Naive thymus-derived CD8-positive, alpha-beta T cell (primary cell): Measurements from ENCODE around the gene TBC1D8. TPM values are rescaled to one million over a fixed set of nuclear protein-coding genes. Genes with fewer than 3 reads are reported as not detected.
A peak's percentile ranks its signal among the peaks of the same experiment; 100 is the strongest.

ENCODE experiments used
- ATAC-seq, 2 donors: fragments of 150-1000 bp; cut with Tn5 transposase in 1 of 2; sonication (Bioruptor Pico), chemical (Tn5 transposase) in 1 of 2; 1 replicate in 1 of 2; 2 replicates in 1 of 2; pipeline ENCODE4 v1.10.0; 2021; ENCODE audit warnings: mild to moderate bottlenecking in 2 of 2, moderate library complexity in 2 of 2
- POLR2A ChIA-PET: fragments of 350-600 bp; sonication (Branson Sonifier 250); formaldehyde crosslinking; loops from one replicate; lab custom pipeline; 2021; ENCODE audit warnings: antibody characterized with exemption; lab: Charles Lee
- DNase-seq, 10 donors: peaks; one replicate each; pipeline versions ENCODE4 v3.0.0 to v3.0.0-alpha.2; 2020 to 2022
- H3K27ac Mint-ChIP-seq, 10 donors: one replicate each; pipeline ENCODE4 v1.8.0; 2020 to 2022; ENCODE audit warnings: mild to moderate bottlenecking in 10 of 10, mixed read lengths in 10 of 10, moderate library complexity in 4 of 10, inconsistent platforms in 1 of 10
- H3K27me3 Mint-ChIP-seq, 5 donors: one replicate each; pipeline ENCODE4 v1.8.0; 2021 to 2022; ENCODE audit warnings: mixed read lengths in 5 of 5
- H3K36me3 Mint-ChIP-seq, 3 donors: one replicate each; pipeline ENCODE4 v1.8.0; 2020 to 2022; ENCODE audit warnings: mixed read lengths in 3 of 3, mild to moderate bottlenecking in 2 of 3, inconsistent platforms in 1 of 3
- H3K4me1 Mint-ChIP-seq, 4 donors: one replicate each; pipeline ENCODE4 v1.8.0; 2021 to 2022; ENCODE audit warnings: mixed read lengths in 4 of 4
- H3K4me3 Mint-ChIP-seq, 10 donors: one replicate each; pipeline ENCODE4 v1.8.0; 2020 to 2022; ENCODE audit warnings: mild to moderate bottlenecking in 10 of 10, mixed read lengths in 10 of 10, moderate library complexity in 6 of 10, inconsistent platforms in 1 of 10
- H3K9me3 Mint-ChIP-seq, 9 donors: one replicate each; pipeline ENCODE4 v1.8.0; 2020 to 2022; ENCODE audit warnings: mixed read lengths in 9 of 9, mild to moderate bottlenecking in 3 of 9, inconsistent platforms in 1 of 9, moderate library complexity in 1 of 9
- polyA plus RNA-seq, 3 donors: library from polyadenylated mRNA; unstranded; fragments of 300-500 nt; fragmentation: Illumina TruSeq; gene quantifications; one replicate each; pipeline ENCODE4 v1.2.3, GENCODE V29; 2021
- total RNA-seq, 8 experiments: library from RNA in 2 of 8; stranded (reverse) in 2 of 8; gene quantifications; one replicate each; pipeline ENCODE4 v1.2.3 and lab custom pipeline; 2021 to 2026

TBC1D8 gene
- total and polyA plus RNA-seq, 5 experiments from 2014 or later, result 0.20 to 2.6 (median 0.66) TPM

DNA sequence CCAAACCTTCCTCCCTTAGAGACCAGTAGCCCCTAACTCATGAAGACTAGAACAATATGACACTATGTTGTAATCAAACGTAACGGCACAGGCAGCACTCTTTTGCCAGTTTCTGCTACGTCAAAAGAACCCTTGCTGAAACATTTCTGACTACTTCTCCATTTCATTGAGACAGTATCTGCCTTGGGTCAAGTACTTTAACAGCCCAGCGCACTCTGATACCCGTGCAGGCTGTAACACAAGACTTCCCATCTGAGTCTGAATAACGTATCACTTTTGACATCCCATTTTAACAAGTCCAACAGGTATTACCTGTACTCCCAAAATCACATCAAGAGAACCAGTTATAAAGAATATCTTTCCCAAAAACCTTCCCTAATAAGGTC, 38.4 kb downstream of the TBC1D8 start:
- H3K4me1 Mint-ChIP-seq, result peaks cover 0 to 20% (median 0%) of the 10 kb centered on the region in 4 donors
- POLR2A ChIA-PET, result no interaction called here
- H3K9me3 Mint-ChIP-seq, result no peaks in the 10 kb centered on the region
- no peaks in the 10 kb centered on the region for H3K36me3 Mint-ChIP-seq
- ATAC-seq (no peak), DNase-seq (no peak)
- H3K4me3 Mint-ChIP-seq, result no peak overlapping the region
- peaks cover 0 to 6% (median 0%) of the 10 kb centered on the region in 5 donors for H3K27me3 Mint-ChIP-seq
- no peak overlapping the region for H3K27ac Mint-ChIP-seq

DNA sequence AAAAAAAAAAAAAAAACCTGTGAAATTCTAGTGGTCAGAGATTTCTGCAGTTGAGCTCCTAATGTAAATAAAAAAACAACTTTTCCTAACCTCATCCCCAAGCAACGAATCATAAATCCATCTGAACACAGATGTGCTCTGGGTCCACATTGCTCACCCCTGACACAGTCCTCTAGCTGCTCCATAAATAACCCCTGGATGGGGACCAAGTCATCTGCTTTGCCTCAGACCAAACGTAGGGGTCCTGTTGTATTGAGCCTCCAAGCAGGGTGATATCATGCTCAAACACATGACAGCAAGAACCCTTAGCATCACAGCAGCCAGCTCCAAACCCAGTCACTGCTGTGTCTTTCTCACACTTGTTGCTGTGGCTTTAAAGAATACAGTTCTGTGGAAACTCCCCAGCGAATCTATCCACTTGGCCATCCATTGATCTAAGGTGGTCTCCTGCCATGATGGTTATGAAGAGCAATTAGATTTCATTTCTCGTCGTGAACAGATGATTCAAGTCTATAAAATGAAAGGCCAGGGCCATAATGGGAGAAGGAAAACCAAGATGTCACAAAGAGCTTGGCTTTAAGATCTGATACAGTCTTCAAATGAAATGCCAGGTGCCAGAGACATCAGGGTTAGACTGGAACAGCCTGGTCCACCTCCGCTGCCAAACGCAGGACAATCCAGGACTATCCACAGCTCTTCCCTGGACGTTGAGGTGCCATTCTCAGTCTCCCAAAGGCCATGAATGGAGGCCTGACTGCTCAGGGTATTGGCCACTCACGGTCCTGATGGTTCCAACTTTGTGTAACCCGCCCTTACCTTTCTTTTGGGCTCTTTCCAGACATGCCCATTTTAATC, 39.0 kb downstream of the TBC1D8 start:
- ATAC-seq, result no peak
- no peak overlapping the region for H3K27ac Mint-ChIP-seq
- no peaks in the 10 kb centered on the region for H3K36me3 Mint-ChIP-seq
- H3K4me3 Mint-ChIP-seq, result no peak overlapping the region
- no peaks in the 10 kb centered on the region for H3K9me3 Mint-ChIP-seq
- H3K4me1 Mint-ChIP-seq, result peaks cover 0 to 20% (median 0%) of the 10 kb centered on the region in 4 donors
- POLR2A ChIA-PET, result no interaction called here
- H3K27me3 Mint-ChIP-seq, result peaks cover 0 to 6% (median 0%) of the 10 kb centered on the region in 5 donors
- DNase-seq, result no peak

DNA sequence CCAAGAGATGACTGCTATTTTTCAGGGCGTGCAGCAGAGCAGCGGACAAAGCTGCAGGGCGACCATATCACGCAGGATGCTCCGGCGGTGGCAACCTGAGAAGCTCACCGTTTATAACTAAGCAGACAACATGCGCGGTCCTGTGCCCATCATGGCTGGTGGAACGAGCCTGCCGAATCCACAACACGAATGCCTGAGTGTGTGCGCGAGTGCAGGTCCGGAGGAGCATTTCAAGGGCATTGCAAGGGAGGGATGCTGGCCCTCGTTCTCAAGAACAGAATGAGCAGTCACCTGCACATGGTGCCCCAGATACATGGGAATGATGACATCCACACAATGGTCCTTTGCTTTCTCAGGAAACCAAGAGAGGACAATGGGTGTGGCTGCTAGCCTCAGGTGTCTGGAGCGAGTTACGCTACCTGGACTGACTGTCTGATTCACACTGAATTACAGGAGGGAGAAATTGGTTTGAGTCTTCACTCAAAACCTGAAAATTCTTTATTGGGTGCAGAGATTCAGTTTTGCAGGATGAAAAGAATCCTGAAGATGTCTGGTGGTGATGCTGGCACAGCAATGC, 39.8 kb downstream of the TBC1D8 start:
- DNase-seq, result no peak
- Mint-ChIP-seq H3K4me3 (no peak overlapping the region), H3K27ac (no peak overlapping the region), H3K9me3 (no peaks in the 10 kb centered on the region), H3K4me1 (peaks cover 0 to 20% (median 0%) of the 10 kb centered on the region in 4 donors), H3K36me3 (no peaks in the 10 kb centered on the region), H3K27me3 (peaks cover 0 to 6% (median 0%) of the 10 kb centered on the region in 5 donors)
- ATAC-seq, result no peak
- POLR2A ChIA-PET, result no interaction called here

DNA sequence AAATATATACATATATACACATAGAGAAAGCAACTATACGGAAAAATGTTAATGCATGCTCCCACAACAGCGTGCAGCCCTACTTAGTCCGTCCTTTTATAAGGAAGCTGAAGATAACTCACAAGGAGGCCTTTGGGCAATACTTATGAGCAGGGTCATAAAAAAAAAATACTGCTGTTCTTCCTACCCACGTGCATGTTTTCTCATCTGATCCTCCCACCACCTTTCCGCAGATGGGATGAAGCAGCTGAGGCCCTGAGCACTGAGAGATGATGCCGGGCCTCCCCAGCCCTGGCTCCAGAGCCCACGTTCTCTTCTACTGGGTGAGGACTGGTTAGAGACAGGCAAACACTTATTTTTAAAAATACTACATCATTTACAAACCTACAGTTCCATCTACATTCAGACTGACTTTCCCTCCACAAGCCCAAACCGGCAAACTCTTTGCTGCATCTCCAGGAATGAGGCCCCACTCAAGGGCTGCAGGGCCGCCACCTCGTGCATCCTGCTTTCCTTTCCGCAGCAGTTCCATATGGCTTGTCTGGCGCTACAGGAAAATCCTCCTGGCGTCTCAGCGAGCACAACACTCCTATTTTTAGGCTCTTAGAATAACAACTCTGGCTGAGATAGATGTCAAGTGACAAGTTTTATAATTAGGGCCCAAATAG, 41.6 kb downstream of the TBC1D8 start:
- Mint-ChIP-seq H3K36me3 (no peaks in the 10 kb centered on the region), H3K27me3 (peaks cover 0 to 3% (median 0%) of the 10 kb centered on the region in 5 donors), H3K4me3 (no peak overlapping the region), H3K27ac (no peak overlapping the region), H3K9me3 (peaks cover 0 to 2% (median 0%) of the 10 kb centered on the region in 9 donors), H3K4me1 (peaks cover 0 to 13% (median 0%) of the 10 kb centered on the region in 4 donors)
- ATAC-seq (no peak), DNase-seq (no peak)
- POLR2A ChIA-PET, result no interaction called here

DNA sequence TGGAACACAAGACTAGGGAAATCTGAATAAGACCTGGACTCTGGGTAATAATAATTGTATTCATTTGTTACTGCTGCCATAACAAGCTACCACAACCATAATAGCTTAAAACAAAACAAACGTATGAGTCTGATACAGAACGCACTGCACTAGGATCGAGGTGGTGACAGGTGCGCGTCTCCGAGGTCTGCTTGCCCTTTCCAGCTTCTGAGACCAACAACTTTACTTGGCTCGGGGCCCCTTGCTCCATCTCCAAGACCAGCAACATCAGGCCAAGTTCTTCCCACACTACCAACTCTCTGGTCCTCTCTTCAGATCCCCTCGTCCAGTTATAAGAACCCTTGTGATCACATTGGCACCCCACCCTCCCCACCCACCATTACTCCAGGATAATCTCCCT, 42.8 kb downstream of the TBC1D8 start:
- POLR2A ChIA-PET, result no interaction called here
- Mint-ChIP-seq H3K4me3 (no peak overlapping the region), H3K9me3 (peaks cover 0 to 6% (median 0%) of the 10 kb centered on the region in 9 donors), H3K27me3 (peaks cover 0 to 3% (median 0%) of the 10 kb centered on the region in 5 donors), H3K36me3 (no peaks in the 10 kb centered on the region), H3K27ac (peak overlapping the region in 1 of 10 donors; percentile 7), H3K4me1 (peaks cover 0 to 9% (median 0%) of the 10 kb centered on the region in 4 donors)
- no peak for ATAC-seq
- DNase-seq, result no peak

DNA sequence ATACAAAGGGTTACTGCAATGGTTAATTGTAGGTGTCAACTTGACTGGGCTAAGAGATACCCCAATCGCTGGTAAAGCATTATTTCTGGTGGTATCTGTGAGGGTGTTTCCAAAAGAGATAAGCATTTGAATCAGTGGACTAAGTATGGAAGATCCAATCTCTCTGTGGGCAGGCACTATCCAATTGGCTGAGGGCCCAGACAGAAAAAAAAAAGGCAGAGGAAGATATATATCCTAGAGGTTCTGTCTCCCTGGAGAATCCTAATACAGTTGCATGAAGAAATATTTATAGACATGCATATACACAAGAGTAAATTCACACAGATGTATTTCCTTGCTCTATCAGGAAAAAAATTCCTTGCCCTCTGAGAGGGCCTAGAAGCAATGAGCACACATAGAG, 43.9 kb downstream of the TBC1D8 start:
- Mint-ChIP-seq H3K4me1 (peaks cover 0 to 4% (median 0%) of the 10 kb centered on the region in 4 donors), H3K36me3 (peaks cover 0 to 11% (median 2%) of the 10 kb centered on the region in 3 donors), H3K4me3 (no peak overlapping the region), H3K27ac (no peak overlapping the region), H3K9me3 (peaks cover 2 to 17% (median 9%) of the 10 kb centered on the region in 9 donors), H3K27me3 (peaks cover 0 to 2% (median 0%) of the 10 kb centered on the region in 5 donors)
- POLR2A ChIA-PET, result no interaction called here
- ATAC-seq, result no peak
- DNase-seq, result no peak

DNA sequence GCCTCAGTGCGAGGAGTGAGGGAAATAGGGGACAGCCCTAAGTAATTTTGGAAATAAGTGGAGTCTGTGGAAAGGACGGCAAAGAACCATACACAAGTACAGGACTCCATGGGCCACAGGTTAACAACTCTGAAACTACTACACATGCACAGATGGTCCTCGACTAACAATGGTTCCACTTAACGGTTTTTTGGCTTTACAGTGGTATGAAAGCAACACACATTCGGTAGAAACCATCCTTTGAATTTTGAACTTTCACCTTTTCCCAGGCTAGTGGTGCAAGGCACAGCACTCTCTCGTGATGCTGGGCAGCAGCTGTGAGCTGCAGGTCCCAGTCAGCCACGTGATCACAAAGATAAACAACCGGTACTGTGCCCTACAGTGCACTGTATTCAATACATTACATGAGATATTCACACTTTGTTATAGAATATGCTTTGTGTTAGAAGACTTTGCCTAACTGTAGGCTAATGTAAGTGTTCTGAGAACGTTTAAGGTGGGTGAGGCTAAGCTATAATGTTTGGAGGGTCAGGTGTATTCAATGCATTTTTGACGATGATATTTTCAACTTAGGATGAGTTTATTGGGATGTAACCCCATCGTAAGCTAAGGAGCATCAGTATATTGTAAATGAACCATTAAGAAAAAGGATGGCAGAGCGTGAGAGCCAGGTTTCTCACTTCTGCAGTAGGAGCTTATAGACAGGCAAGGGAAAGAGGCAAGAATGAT, 44.6 kb downstream of the TBC1D8 start:
- Mint-ChIP-seq H3K27me3 (peaks cover 0 to 1% (median 0%) of the 10 kb centered on the region in 5 donors), H3K27ac (no peak overlapping the region), H3K36me3 (peaks cover 0 to 11% (median 2%) of the 10 kb centered on the region in 3 donors), H3K9me3 (peaks cover 2 to 23% (median 11%) of the 10 kb centered on the region in 9 donors), H3K4me1 (peaks cover 0 to 4% (median 0%) of the 10 kb centered on the region in 4 donors), H3K4me3 (no peak overlapping the region)
- DNase-seq, result no peak
- POLR2A ChIA-PET, result no interaction called here
- no peak for ATAC-seq

DNA sequence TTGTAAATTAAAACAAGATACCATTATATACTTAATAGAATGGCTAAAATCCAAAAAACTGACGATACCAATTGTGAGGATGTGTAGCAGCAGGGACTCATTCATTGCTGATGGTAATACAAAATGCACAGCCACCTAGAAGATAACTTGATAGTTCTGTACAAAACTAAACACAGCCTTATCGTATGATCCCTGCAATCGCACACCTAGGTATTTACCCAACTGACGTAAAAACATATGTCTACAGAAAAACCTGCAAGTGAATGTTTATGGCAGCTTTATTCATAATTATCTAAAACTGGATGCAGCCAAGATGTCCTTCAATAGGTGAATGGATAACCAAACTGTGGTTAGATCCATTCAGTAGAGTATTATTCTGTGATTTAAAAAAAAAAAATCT, 45.5 kb downstream of the TBC1D8 start:
- DNase-seq (no peak), ATAC-seq (no peak)
- H3K27me3 Mint-ChIP-seq, result peaks cover 0 to 2% (median 0%) of the 10 kb centered on the region in 5 donors
- peaks cover 2 to 33% (median 17%) of the 10 kb centered on the region in 9 donors for H3K9me3 Mint-ChIP-seq
- POLR2A ChIA-PET, result no interaction called here
- H3K36me3 Mint-ChIP-seq, result peaks cover 0 to 12% (median 2%) of the 10 kb centered on the region in 3 donors
- peaks cover 0 to 4% (median 0%) of the 10 kb centered on the region in 4 donors for H3K4me1 Mint-ChIP-seq
- H3K27ac Mint-ChIP-seq, result no peak overlapping the region
- H3K4me3 Mint-ChIP-seq, result no peak overlapping the region

DNA sequence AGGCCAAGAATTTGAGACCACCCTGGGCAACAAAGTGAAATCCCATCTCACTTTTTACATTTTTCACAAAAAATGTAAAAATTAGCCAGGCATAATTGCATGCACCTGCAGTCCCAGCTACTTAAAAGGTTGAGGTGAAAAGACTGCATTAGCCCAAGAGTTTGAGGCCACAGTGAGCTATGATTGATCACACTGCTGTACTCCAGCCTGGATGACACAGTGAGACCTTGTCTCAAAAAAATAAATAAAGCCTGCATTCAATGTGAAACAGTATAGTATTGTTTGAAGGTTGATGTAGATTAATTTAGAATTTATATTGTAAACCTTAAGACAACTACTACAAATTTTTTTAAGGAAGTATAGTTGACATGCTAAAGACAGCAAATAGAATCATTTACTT, 53.5 kb downstream of the TBC1D8 start:
- Mint-ChIP-seq H3K27me3 (peaks cover 5 to 21% (median 10%) of the 10 kb centered on the region in 5 donors), H3K4me3 (no peak overlapping the region), H3K4me1 (no peaks in the 10 kb centered on the region), H3K9me3 (peaks cover 4 to 53% (median 38%) of the 10 kb centered on the region in 9 donors), H3K27ac (no peak overlapping the region), H3K36me3 (peaks cover 0 to 31% (median 4%) of the 10 kb centered on the region in 3 donors)
- DNase-seq (no peak), ATAC-seq (no peak)
- POLR2A ChIA-PET, result no interaction called here

DNA sequence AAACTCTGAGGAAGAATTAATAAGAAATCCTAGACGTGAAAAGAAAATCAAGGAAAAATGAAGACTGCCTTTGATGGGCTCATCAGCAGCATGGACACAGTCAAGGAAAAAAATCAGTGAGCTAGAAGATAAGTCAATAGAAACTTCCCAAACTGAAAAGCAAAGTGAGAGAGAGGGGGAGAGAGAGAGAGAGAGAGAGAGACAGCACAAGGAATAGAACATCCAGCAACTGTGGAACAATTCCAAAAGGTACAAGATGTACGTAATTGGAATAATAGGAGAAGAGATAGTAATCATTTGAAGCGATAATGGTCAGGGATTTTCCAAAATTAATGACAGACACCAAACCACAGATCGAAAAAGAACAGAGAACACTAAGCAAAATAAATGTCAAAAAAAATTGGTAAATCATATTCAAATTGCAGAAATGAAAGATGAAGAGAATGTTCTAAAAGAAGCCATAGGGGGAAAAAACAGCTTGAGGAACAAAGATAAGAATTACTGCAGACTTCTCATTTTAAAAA, 54.5 kb downstream of the TBC1D8 start:
- H3K27ac Mint-ChIP-seq, result peak overlapping the region in 1 of 10 donors; percentile 35
- H3K27me3 Mint-ChIP-seq, result peaks cover 5 to 21% (median 10%) of the 10 kb centered on the region in 5 donors
- POLR2A ChIA-PET, result no interaction called here
- no peak for ATAC-seq
- no peak for DNase-seq
- H3K36me3 Mint-ChIP-seq, result peaks cover 0 to 27% (median 4%) of the 10 kb centered on the region in 3 donors
- peaks cover 2 to 44% (median 29%) of the 10 kb centered on the region in 9 donors for H3K9me3 Mint-ChIP-seq
- H3K4me3 Mint-ChIP-seq, result no peak overlapping the region
- no peaks in the 10 kb centered on the region for H3K4me1 Mint-ChIP-seq

DNA sequence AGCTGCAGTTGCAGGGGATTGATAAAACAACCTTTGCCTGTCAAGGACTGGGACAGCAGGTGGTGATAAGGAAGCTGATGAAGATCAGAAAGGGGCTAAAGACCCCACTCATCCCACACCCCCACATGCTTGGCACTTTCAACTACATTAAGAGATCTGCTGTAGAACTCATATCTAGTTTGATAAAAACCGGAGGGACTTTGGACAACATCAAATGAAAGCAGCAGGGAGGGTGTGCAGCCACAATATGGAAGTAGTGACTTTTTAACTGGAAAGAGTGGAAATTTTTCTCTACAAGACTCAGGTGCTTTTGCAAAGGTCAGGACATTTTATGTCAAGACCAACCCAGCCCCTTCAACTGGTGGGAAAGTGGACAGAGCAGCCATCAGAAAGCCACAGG, 56.8 kb downstream of the TBC1D8 start:
- Mint-ChIP-seq H3K9me3 (peaks cover 0 to 22% (median 14%) of the 10 kb centered on the region in 9 donors), H3K36me3 (peaks cover 0 to 19% (median 4%) of the 10 kb centered on the region in 3 donors), H3K4me3 (no peak overlapping the region), H3K27ac (no peak overlapping the region), H3K4me1 (peaks cover 0 to 3% (median 0%) of the 10 kb centered on the region in 4 donors), H3K27me3 (peaks cover 5 to 14% (median 10%) of the 10 kb centered on the region in 5 donors)
- POLR2A ChIA-PET, result no interaction called here
- no peak for ATAC-seq
- no peak for DNase-seq
